CD4-positive, alpha-beta T cell treated with Interleukin-17A for 1 hour (primary cell): ENCODE results near the gene CDCA3.
A peak's percentile ranks its signal among the peaks of the same experiment; 100 is the strongest.

Source experiments
- DNase-seq: peaks from one replicate; pipeline ENCODE4 v3.0.0-alpha.2; 2020

Gene CDCA3

DNA sequence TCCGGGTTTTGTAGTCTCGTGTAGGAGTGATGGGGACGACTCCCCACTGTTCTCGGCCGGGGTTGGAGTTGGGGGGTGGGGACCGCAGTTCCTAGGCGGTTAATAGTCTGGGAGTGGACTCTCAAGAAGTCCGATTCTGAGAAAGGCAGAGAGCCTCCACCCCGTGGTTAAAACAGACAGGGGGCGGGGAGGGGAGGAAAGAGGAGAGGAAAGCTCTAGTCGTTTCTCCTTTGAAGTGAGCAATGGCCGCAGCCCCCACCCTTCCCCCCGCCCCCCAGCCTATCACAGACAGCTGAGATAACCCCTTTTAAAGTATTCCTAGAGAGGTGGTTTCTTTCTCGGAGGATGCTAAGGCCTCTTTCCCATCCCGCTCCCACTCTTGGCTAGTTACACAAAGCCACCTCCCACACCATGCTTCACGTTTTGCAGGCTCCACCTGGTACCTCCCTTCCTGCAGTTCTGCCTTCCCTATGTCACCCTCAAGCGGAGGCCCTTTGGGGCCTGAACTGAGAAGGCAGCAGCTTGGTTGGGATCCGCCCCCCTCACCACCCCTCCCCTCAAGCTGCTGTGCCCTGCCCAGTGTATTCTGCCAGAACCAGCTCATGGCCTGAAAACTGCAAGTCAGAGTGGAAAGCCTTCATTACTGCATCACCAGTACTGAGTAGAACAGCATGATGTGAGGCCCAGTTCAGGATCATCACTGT lies 1.7 kb upstream of the CDCA3 start:
- DNase-seq, result peak; percentile 76

GRCh38 chr12:6851921-6852650 lies 1.0 kb upstream of the CDCA3 start, which contains the start of gene USP5:
USP5 (plus strand) TSS chr12:6852150; CDS start chr12:6852180, 30 bp downstream.
- DNase-seq, result peak; percentile 99

DNA sequence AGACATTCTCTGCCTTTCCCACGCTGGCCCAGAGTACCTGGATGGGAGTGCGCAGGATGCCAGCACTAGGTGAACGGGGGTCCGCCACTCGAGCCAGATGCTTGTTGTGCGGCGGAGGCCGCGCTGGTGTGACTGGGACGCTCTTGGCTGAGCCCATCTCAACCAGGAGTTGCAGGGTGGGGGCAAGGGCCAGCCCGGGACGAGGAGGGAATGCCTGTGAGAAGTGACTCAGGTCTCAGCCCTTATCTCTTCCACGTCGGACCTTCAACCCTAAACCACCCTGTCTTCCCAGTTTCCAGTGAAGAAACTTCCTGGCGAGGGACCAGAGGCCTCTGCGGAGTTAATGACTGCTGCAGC lies 312 bp downstream of the CDCA3 start:
- no peak for DNase-seq

- no peak for DNase-seq
Measured at GRCh38 chr12:6849976-6850560, 1.0 kb downstream of the CDCA3 start.

DNA sequence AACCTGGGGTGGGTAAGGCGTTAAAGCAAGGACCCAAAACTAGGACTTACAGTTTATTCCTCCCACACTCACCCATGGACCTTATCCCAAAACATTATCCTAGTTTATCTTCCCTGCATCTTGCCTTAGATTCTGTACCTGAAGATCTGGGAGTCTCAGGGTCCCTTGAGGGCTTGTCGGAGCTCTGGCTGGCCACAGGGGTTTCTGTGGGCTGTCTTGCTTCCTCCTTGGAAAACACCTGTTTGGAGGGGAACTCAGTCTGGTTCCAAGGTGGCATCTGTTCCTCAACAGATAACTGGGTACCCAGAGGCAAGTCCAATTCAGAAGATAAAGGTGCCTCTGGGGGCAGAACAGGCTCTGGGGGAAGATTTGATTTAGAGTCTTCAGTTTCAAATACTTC lies 1.7 kb downstream of the CDCA3 start:
- no peak for DNase-seq

DNA sequence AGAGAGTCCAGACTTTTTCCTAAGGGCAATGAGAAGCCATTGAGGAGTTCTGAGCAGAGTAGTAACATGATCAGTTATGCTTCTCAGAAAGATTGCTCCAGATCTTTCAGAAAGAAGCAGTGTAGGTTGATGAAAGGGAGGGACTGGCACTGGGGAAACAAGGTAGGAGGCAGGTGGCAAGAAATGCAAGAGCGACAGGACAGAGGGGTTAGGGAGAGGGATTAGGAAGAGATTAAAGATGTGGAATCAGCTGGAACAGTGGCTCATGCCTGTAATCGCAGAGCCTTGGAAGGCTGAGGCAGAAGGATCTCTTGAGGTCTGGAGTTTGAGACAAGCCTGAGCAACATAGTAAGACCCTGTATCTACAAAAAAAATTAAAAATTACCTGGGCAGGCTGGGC lies 3.4 kb downstream of the CDCA3 start:
- no peak for DNase-seq

DNA sequence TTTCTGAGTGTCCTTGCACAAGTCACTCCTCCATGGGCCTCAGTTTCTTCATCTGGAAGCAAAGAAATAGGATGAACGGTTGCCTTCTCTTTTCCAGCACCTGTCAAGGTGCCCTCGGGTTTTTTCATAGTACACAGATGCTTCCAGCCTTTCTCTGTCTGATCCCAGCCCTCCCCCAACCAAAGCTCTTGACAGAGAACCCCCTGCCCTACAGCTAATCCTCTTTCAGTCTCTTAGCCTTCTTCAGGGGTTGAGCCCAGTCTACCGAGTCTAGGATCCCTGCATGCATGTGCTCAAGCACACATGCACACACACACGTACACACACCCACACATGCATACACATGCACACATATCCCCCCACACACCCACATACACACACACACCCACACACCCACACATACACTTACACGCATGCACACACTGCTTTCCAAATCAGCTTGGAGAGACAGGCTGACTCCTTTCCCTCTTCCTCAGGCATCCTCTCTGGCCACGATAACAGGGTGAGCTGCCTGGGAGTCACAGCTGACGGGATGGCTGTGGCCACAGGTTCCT lies 4.7 kb downstream of the CDCA3 start:
- DNase-seq, result no peak

DNA sequence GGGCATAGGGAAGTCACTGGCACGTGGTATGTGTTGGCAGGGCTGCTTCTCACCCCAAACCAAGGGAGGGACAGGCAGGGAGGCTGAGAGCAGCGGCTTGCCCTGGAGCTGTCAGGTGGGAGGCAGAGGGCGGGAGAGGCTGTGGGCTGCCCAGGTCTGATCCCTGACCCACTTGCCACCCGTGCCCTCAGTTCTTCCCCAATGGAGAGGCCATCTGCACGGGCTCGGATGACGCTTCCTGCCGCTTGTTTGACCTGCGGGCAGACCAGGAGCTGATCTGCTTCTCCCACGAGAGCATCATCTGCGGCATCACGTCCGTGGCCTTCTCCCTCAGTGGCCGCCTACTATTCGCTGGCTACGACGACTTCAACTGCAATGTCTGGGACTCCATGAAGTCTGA lies 5.7 kb downstream of the CDCA3 start:
- no peak for DNase-seq

GRCh38 chr12:6843118-6843902 lies 7.8 kb downstream of the CDCA3 start:
- DNase-seq, result no peak

DNA sequence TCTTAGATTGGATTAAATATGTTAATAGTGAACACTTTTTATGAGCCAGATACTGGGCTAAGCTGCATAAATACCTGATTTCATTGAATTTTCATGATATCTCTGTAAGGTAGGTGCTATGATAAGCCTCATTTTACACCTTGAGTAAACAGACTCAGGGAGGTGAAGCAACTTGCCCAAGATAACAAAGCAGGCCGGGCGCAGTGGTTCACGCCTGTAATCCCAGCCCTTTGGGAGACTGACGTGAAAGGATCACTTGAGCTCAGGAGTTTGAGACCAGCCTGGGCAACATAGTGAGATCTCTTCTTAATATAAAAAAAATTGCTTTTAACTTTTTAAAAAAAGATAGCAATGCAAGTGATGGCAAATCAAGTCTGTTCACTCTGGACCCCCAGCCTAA lies 9.0 kb downstream of the CDCA3 start:
- no peak for DNase-seq

DNA sequence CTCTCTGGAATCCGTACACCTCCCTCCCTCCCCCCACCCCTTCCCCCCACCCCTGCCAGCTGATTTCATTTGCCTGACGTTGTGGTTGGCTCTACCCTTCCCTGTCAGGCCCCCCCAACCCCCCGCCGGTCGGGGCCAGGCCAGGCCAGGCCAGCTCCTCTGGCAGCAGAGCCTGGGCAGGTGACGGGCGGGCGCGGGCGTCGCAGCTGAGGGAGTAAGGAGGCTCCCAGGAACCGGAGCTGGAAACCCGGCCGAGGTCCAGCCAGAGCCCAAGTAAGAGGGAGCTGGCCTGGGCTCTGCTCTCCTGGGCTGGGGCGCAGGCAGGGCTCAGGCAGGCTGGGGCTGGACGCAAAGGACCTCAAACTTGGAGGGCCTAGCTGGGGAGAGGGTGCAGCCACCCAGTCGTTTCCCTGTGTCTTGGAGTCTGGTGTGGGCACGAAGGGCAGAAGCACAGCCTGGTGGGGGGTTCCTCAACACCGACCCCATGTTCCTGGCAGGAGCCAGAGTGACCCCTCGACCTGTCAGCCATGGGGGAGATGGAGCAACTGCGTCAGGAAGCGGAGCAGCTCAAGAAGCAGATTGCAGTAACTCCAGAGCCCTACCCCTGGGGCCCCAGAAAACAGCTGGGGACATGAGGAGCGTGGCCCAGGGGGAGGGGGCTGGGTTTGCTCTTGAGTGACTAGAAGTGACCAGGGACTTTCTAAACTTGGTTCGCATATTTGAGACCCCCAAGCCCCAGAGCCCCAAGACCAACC lies 10.1 kb downstream of the CDCA3 start, which contains the start of gene GNB3:
TSS of gene GNB3 (plus strand) at position 165 of the 755 bp plus-strand sequence. CDS start at position 528, 363 bp downstream.
- DNase-seq, result no peak

DNA sequence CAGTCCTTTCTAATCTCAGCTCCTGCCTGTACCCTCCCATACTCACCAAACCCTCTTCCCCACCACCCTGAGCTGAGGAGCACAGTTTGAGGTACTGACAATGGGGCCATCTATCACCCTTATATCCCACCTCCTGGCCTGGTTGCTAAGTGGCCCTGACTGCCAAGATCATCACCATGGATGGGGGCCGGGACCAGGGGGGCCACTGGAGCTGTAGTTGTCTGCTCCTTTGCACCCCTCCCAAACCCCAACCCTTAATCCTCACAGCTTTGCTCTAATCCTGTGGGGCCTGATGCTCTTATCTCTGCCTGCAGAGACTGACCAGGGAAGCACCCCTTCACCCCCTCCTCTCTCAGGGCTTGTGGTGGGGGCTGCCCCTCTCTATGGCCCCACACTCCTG lies 10.8 kb downstream of the CDCA3 start:
- no peak for DNase-seq

DNA sequence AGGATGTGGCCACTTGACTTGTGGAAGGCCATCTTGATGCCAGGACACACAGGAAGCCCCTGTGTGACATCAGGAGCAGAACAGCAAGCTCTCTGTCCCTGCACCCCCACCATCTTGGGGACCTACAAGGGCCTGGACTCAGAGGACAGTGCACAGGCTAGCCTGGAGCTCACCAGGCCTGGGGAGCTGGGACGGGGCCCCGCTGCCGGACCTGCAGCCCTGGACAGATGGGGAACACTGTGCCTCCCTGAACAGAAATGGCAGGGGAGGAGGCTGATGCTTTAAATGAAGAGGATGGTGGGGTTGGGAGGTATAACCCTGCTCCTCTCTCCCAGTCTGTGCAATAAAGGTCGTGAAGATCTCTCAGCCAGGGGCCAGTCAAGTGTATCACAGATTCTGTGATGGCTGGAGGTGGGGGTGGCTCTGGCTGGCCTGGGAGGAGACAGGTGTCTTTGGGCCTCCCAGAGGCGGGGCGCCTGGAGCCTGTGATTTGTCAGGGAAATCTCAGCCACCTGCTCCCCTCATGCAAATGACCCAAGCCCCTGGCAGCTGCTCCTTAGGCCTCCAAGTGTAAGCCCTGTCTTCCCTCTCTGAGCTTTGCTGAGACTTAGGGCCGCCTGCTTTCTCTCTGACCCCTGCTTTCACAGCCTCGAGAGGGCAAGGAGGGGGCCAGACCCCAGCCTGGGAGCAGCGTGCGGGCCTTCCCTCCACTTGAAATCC lies 11.4 kb downstream of the CDCA3 start:
- DNase-seq, result no peak

DNA sequence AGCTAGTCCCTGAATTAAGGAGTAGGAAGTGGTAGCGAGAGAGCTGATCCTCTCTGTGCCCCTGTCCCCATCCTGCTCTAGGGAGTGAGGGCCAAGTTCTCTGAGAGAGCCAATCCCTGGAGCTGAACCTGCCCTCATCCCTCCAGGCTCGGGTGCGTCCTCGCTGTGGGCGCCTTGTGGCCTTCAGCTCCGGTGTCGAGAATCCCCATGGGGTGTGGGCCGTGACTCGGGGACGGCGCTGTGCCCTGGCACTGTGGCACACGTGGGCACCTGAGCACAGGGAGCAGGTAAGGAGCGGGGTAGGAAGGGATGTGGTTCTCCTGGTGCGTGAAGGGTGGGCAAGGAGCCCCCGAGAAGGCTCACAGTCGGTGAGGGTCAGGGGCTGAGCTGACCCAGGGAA lies 12.2 kb downstream of the CDCA3 start:
- no peak for DNase-seq

DNA sequence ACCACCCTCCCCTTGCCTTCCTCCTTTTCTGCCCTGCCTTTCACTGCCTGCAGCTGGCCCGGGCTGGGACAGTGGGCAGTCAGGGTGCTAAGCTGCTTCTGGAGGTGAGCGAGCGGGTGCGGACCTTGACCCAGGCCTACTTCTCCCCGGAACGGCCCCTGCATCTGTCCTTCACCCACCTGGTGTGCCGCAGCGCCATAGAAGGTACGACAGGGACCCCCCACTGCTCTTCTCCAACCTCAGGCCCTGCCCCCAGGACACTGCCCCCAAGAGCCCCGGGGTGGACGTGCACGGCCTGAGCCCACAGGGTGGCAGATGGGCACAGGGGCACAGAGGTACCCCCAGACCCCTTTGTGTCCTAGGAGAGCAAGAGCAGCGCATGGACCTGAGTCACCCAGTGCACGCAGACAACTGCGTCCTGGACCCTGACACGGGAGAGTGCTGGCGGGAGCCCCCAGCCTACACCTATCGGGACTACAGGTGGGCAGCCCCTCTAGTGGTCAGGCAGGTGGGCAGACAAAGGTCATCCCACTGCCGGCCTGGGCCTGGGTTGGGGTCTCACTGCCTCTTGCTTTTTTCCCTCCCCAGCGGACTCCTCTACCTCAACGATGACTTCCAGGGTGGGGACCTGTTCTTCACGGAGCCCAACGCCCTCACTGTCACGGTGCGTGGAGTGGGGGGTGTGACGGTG lies 13.6 kb downstream of the CDCA3 start:
- DNase-seq, result no peak

- no peak for DNase-seq
Measured at GRCh38 chr12:6836851-6837250, 14.2 kb downstream of the CDCA3 start.

DNA sequence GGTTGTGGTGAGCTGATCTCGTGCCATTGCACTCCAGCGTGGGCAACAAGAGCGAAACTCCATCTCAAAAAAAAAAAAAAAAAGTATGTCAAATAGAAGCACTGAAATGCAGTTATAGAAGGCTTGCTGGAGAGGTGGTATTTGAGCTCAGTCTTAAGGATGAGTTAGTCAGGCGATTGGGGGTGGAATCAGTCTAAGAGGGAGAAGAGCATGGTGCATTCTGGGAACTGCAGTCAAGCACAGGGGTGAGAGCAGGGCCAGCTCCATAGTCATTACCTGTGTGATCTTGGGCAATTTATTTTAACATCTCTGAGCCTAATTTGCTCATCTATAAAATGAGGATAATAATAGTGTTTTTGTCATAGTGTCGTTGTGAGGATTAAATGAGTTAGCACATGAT lies 16.2 kb downstream of the CDCA3 start:
- DNase-seq, result no peak

DNA sequence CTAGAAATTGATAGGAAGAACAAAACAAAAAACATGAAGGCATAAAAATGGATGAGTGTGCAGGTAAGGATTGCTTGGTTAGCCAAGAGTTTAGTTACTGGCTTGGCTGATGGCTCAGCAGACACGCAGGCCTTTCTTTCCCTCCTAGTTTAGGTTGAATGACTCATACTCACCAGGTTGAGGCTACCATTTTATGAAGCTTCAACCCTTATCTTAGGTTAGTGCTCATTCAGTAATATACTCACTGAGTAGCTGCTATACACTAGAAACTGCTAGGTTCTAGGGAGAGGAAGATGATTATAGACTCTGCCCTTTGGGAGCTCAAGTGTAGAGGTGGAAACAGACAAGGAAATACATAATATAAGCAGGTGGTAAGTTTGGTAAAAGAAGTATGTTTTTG lies 16.8 kb downstream of the CDCA3 start:
- DNase-seq, result no peak

DNA sequence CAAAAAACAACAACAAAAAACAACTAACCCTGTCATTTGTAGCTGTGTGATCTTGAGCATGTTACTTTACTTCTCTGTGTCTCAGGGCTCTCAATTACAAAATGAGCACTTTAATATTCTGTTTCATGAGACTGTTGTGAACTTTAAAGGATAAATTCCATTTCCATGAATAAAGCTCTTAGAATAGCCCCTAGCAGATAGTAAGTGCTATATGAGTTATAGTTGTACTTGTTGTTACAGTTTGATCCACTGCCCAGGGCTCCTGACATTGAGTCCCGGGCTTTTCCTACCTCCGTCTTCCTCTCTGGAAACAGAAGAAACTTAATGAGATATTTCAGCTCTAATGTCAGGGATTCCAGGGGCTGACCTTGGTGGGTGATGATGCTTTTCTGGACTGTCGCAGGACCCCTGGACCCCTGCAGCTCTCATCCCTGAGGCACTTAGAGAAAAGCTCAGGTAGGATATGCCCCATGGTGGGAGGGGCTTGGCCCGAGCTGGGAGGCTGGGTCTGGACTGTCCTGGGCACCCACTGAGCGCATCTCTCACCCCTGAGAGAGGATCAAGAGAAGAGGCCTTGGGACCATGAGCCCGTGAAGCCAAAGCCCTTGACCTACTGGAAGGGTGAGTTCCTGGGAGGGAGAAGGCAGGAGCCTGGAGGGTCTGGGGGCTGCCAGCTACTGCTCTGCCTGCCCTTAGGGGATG lies 17.7 kb downstream of the CDCA3 start:
- DNase-seq, result no peak

- DNase-seq, result no peak
Measured at GRCh38 chr12:6832125-6832524, 19.0 kb downstream of the CDCA3 start.
